ENCODE measurements around the gene TOX3. TPM values are rescaled to one million over a fixed set of nuclear protein-coding genes. Genes with fewer than 3 reads are reported as not detected.

TOX3 gene
- total and polyA plus RNA-seq, 12 donors = not detected

DNA sequence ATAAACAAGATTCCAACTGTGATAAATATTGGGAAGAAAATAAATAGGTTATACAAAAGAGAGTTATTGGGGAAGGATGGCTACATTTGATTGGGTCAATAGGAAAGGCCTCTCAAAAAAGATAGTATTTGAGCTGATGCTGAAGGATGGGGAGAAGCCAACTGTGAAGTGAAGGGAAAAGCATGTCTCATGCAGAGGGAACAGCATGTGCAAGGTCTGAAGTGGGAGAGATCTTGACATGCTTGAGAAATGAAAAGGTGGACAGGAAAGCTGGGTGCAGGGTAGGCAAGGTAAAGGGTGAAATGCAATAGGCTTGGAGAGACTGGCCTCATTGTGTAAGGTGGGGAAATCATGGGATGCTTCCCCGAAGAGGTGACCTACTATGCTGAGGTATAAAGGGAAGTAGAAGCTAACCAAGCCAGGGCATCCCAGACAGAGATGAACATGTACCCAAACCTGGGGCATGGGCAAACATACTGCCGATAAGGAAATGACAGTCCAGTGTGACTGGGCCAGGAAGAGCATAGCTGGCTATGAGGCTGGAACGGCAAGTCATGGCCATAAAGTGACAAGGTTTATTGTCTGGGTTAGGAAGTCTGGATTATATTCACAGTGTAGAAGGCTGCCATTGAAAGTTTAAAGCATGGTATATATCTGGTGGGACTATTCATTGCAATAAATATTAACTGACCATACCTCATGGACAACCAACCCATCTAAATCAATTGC is 91.2 kb downstream of the TOX3 start:
- intact Hi-C loops (cut with DNase I) = no loop called here
- Histone ChIP-seq H3K4me1 (no peaks in the 10 kb centered on the region), H3K27ac (no peak overlapping the region), H3K4me3 (no peak overlapping the region), H3K27me3 (no peaks in the 10 kb centered on the region), H3K9me3 (no peaks in the 10 kb centered on the region), H3K36me3 (no peaks in the 10 kb centered on the region)
- no peak for DNase-seq
- TF ChIP-seq, protein P1, sequence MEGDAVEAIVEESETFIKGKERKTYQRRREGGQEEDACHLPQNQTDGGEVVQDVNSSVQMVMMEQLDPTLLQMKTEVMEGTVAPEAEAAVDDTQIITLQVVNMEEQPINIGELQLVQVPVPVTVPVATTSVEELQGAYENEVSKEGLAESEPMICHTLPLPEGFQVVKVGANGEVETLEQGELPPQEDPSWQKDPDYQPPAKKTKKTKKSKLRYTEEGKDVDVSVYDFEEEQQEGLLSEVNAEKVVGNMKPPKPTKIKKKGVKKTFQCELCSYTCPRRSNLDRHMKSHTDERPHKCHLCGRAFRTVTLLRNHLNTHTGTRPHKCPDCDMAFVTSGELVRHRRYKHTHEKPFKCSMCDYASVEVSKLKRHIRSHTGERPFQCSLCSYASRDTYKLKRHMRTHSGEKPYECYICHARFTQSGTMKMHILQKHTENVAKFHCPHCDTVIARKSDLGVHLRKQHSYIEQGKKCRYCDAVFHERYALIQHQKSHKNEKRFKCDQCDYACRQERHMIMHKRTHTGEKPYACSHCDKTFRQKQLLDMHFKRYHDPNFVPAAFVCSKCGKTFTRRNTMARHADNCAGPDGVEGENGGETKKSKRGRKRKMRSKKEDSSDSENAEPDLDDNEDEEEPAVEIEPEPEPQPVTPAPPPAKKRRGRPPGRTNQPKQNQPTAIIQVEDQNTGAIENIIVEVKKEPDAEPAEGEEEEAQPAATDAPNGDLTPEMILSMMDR (IDR thresholded peaks at IDR 0.05) = no peak
- ATAC-seq = no peak
- WGBS, 2 donors = 89 to 95% methylated on average over 3 of the region's 3 CpGs

DNA sequence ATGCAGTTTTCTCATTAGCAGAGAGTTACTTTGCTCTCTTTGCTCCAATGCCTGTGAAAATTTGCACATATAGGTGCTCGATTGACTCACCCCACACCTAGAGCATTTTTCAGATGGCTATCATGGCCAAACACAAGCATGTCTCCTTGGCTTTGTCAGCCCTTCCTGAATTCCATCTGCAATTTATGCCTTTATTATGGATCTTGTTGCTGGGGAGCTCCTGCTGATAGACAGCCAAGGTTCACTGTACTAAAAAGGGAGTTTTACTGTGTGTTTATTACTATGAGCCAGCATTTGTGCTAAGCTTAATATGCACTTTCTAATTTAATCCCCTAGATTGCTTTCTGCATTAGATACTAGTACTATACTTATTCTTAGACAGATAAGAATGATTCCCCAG is 93.3 kb downstream of the TOX3 start:
- H3K4me3 ChIP-seq = no peak overlapping the region
- H3K9me3 ChIP-seq = no peaks in the 10 kb centered on the region
- H3K27me3 ChIP-seq = no peaks in the 10 kb centered on the region
- 74 to 78% methylated on average over 1 of the region's 1 CpG for WGBS, 2 donors
- DNase-seq (no peak), ATAC-seq (no peak)
- TF ChIP-seq, protein P1 (IDR thresholded peaks at IDR 0.05) = no peak
- H3K27ac ChIP-seq = no peak overlapping the region
- H3K4me1 ChIP-seq = no peaks in the 10 kb centered on the region
- H3K36me3 ChIP-seq = no peaks in the 10 kb centered on the region
- intact Hi-C loops (cut with DNase I) = no loop called here

DNA sequence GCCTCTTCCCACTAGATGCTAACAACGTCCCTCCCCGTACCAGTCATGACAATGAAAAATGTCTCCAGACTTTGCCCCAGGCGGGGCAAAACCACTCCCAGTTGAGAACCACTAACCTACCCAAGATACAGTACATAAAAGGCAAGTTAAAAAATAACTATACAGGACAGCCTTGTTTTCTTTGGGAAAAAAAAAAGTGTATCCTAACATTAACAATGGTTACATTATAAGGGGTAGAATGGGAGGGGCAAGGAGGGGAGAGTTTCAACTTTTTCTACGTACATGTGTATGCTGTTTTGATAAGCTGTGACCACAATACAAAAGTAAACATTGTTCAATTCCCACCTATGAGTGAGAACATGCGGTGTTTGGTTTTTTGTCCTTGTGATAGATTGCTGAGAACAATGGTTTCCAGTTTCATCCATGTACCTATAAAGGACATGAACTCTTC is 94.9 kb downstream of the TOX3 start:
- no peak for ATAC-seq

DNA sequence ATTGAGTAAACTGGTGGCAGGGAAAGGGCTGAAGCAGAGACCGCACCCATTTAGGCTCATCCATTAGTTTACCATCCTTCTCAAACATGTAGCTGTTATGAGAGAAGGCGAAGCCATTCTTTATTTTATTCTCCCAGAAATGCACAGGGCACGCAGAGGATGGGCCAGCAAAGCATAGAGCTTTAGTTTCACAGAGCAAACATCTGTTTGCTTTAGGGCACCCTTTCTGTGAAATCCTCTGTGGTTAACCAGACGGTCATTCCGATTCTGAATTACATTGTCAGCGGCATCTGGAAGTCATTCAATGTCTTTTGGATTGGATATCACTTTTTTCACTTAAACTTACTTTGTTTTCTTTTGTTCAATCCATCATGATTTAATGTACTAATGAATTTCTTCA is 96.0 kb downstream of the TOX3 start:
- Histone ChIP-seq H3K9me3 (no peaks in the 10 kb centered on the region), H3K27ac (no peak overlapping the region), H3K4me3 (no peak overlapping the region), H3K27me3 (no peaks in the 10 kb centered on the region), H3K4me1 (no peaks in the 10 kb centered on the region), H3K36me3 (no peaks in the 10 kb centered on the region)
- TF ChIP-seq, protein P1 (IDR thresholded peaks at IDR 0.05) = no peak
- 85 to 91% methylated on average over 6 of the region's 6 CpGs for WGBS, 2 donors
- DNase-seq = no peak
- ATAC-seq = no peak
- intact Hi-C loops (cut with DNase I) = no loop called here

More for the DNA sequence above, 94.9 kb downstream of the TOX3 start:
- Histone ChIP-seq H3K27me3 (no peaks in the 10 kb centered on the region), H3K4me1 (no peaks in the 10 kb centered on the region), H3K27ac (no peak overlapping the region), H3K36me3 (no peaks in the 10 kb centered on the region), H3K9me3 (no peaks in the 10 kb centered on the region), H3K4me3 (no peak overlapping the region)
- 74 to 84% methylated on average over 5 of the region's 5 CpGs for WGBS, 2 donors
- intact Hi-C loops (cut with DNase I) = no loop called here
- no peak for DNase-seq
- TF ChIP-seq, protein P1 (IDR thresholded peaks at IDR 0.05) = no peak
